Epithelial cell of prostate (primary cell): ENCODE data around the gene CRYBG2.
"Not testable (repeated sequence)": the region's sequence is repeated elsewhere in the genome, so short reads cannot be mapped to it uniquely, and the experiment has no call there.

Source experiments
- DNase-seq: peaks from one replicate; pipeline ENCODE4 v3.0.0-alpha.2; 2011; ENCODE audit warnings: low read depth, low spot score
- H3K27ac ChIP-seq: fragments of 450-650 bp; 2 replicates; pipeline ENCODE4 v1.5.1; 2017; ENCODE audit warnings: mild to moderate bottlenecking

CRYBG2 gene, protein sequence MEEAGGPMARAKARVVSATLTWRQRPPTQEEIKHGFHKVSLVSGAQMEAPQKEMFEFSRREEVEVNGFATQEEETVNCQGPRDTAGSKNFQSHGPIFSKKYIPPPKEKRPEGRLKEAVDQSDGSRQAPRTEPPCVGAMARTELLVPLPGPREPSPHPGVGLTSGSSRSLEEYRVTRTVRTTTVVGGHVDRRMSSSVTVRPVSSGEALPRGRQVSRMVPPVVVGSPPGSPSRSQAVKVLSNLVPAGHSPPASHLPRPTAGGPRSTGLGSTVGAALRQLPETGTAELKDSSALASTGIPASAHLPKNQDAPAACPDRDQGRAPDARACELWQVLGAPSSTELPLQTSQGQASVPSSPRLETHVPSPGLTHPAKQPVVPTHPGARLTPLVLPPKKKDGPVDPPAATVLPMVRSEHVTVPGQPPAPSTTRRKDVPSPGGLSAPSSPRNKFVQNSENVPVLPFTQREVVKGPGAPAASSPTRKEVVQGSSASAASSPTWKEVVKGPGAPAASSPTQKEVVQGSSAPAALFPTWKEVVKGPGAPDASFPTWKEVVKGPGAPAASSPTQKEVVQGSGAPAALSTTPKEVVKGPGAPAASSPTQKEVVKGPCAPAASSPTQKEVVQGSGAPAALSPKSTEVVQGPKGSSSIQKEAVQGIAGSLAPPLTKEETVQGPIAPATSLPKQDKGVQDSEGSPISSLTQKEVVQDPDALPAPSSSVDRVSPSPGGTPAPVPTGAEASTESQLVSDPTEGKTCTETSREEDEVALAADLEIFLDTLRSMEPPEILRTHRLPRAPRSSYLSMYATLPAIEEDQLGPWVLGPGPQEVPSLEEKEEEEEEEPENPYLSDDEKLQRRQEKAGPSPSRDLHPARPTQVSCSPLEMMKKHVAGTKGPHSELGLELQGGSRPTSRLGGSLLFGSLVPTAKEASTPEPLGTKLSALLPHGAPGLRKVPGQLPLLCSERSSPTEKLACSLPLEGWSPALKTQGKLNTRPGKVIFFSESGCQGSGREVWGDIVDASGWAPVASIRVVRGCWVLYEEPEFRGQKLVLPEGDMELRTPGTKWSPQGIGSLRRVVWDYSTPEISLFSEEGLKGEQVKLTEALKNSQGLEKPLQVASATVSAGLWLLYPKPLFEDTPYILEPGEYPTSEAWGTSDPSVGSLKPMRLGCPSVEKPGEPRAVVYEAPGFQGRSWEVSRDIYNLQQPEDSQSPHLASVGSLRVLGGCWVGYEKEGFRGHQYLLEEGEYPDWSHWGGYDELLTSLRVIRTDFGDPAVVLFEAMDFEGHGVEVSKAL (N-terminal part only)

DNA sequence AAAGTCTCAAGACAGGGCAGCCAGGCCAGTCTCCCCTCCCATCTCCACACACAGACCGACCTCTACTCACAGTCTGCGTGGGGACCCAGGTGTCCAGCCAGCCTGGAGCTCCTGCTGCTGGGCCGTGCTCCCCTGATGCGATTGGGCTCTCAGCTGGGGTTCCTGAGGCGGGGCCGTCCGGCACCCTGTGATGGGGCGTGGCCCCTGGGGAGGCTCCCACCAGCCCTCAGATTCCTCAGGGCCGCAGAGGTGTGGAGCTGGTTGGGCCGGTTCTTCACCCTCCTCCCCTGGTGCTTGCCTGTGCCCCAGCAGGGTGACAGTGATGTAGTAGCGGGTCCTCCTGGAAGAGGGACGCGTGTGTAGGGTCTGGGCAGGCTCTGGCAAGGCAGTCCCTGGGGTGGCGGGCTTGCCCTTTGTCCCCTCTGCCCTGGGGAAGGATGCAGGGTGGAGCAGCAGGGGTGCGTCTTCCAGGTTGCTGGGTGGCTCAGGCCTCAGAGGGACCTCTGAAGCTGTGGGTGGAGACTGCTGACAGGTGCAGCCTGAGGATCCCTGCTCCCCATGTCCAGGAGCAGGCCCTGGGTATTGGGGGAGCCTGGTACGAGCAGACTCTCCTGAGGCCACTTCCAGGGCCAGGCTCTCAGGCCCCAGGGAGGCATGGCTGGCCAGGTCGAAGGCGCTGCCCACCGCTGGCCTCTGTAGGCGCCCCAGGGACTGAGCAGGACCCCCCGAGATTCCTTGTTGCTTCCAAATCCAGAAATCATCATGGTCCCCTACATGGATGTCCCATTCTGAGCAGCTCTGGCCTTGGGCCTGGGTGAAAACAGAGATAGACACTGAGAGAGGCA lies at the start of gene CRYBG2:
Gene CRYBG2 (minus strand): TSS at position 155 of the 845 bp plus-strand sequence. CDS start 7,473 bp downstream, outside the sequence.
- peak within 1 kb of the TSS; percentile 90 for H3K27ac ChIP-seq
- peak; percentile 68 for DNase-seq

DNA sequence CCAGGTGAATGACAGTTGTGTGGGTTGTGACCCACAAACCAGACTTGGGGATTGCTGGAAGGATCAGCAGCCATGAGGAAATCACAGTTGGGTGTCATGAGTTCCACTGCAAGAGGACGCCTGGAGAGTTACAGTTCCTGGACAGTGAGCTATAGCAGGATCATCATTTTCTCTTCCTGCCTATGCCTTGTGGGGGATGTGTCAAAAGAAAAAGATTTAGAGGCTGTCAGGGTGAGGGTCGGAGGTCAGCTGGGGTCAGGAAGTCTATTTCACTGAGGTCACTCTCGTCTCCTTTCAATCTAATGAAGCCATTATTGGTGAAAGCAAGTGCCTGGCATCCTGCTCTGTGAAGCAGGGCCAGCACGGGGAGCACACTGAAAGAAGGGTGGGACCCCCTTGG lies 49.7 kb upstream of the CRYBG2 start:
- DNase-seq, result no peak
- no peak overlapping the region for H3K27ac ChIP-seq

DNA sequence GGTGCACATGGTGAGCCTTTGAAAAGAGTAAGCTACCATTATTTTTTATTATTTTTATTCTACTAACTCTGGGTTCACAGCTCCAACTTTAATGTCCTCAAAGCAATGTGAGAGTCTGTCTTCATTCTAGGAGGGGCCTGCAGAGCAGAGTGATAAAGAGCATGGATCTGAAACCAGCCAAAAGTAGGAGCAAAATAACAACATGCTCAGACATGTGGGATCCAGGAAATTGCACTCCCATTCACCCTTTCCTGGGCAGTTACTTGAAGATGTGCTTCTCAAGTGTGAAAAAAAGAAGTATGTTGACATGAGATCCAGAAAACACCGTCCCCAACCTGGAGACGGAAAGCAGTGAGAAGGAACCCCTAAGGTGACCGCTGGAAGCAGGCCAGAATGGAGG lies 48.0 kb upstream of the CRYBG2 start:
- no peak overlapping the region for H3K27ac ChIP-seq
- DNase-seq, result no peak

- H3K27ac ChIP-seq, result no peak overlapping the region
- no peak for DNase-seq
Measured at GRCh38 chr1:26399034-26399433, 45.1 kb upstream of the CRYBG2 start.

GRCh38 chr1:26395754-26396153 lies 41.8 kb upstream of the CRYBG2 start:
- no peak overlapping the region for H3K27ac ChIP-seq
- no peak for DNase-seq

DNA sequence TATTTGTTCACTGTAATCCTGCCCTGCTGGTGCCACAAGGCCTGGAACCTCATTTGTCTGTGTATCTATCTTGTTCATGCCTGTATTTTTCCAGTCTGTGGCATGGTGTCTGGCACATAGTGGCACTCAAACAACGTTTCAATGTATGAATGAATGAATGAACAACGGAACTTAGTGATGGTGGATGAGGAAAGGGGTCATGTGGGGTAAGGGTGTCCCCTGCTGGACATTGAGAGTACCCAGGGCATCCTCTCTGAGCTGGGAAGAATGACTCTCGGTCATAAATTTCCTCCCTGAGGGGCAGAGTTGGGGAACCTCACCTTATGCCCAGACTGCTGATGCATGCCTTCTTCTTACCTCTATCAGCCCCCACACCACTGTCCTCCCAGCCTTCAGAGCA lies 37.5 kb upstream of the CRYBG2 start:
- DNase-seq, result no peak
- H3K27ac ChIP-seq, result no peak overlapping the region

- no peak for DNase-seq
- no peak overlapping the region for H3K27ac ChIP-seq
Measured at GRCh38 chr1:26389604-26390247, 35.8 kb upstream of the CRYBG2 start.

- DNase-seq, result no peak
Measured at GRCh38 chr1:26388791-26389445, 35.0 kb upstream of the CRYBG2 start.

DNA sequence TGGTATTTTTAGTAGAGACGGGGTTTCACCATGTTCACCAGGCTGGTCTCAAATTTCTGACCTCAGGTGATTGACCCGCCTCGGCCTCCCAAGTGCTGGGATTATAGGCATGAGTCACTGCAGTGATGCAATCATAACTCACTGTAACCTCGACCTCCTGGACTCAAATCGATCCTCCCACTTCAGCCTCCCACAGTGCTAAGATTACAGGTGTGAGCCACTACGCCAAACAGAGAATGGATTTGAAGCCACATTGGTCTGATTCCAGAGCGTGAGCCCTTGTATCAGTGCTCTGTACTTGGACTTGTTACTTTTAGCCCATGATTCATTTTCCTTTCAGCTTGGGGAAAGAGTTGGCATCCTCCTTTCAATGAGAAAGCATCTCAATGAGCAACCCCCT lies 33.5 kb upstream of the CRYBG2 start:
- H3K27ac ChIP-seq, result no peak overlapping the region
- DNase-seq, result no peak

More at GRCh38 chr1:26388791-26389445, 35.0 kb upstream of the CRYBG2 start:
- H3K27ac ChIP-seq, result no peak overlapping the region

- not testable (repeated sequence) for DNase-seq, H3K27ac ChIP-seq
Measured at GRCh38 chr1:26385063-26385462, 31.1 kb upstream of the CRYBG2 start.

DNA sequence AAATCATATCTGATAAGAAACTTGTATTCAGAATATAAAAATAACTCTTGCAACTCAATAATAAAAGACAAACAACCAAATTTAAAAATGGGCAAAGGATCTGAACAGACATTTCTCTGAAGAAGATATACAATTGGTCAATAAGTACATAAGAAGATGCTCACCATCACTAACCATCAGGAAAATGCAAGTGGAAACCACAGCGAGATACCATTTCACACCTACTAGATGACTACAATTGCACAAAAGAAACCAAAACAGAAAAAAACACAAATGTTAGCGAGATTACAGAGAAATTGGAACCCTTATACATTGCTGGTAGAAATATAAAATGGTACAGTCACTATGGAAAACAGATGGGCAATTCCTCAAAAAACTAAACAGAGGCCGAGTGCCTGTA lies 30.1 kb upstream of the CRYBG2 start:
- no peak overlapping the region for H3K27ac ChIP-seq
- no peak for DNase-seq

DNA sequence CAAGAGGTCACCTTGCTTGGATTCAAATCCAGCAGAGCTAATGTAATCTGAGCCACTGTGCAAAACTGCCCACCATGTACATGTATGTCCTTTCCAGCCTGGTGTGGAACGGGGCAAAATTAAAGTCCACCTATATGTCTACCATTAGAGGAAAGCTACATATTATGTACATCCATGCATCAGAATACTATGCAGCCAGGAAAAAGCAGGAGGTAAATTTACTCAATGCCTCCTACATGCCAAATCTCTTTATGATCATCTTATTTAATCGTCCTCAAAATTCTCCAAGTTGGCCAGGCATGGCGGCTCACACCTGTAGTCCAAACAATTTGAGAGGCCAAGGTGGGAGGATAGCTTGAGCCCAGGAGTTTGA lies 24.9 kb upstream of the CRYBG2 start:
- H3K27ac ChIP-seq, result peak overlapping the region; percentile 71
- DNase-seq, result no peak

GRCh38 chr1:26378088-26378878 lies 24.4 kb upstream of the CRYBG2 start:
- DNase-seq, result peak; percentile 55
- H3K27ac ChIP-seq, result peak overlapping the region; percentile 71

DNA sequence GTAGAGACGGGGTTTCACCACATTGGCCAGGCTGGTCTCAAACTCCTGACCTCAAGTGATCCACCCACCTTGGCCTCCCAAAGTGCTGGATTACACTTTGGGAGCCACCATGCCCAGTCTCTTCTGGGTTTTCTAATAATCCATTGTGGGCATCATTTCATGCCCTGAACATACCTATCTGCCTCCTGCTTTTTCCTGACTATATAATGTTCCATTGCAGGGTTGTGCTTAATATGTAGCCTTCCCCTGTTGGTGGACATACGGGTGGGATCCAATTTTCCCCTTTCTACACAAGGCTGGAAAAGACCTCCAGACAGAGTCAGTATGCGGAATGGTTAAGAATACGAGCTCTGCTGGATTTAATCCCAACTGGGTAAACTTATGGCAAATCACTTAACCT lies 22.1 kb upstream of the CRYBG2 start:
- no peak overlapping the region for H3K27ac ChIP-seq
- DNase-seq, result no peak

GRCh38 chr1:26375081-26375480 lies 21.2 kb upstream of the CRYBG2 start:
- DNase-seq, result no peak
- H3K27ac ChIP-seq, result no peak overlapping the region

DNA sequence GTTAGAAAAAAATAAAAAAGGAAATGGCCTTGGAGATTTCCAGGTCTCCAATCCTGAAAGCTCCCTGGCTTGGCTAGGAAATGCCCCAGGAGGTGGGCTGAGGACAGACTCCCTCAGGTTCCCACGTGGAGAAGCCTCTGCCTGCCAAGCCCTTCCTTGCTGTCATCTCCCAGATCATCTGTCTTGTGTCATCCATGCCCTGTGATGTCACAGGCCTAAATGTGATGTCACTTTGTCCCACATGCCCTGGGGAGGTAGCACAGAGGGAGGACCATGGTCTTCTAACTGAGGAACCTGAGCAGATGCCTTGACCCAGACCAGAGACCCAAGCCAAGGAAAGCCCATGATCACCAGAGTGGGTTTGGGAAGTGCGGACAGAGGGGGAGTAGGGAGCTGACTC lies 20.4 kb upstream of the CRYBG2 start:
- DNase-seq, H3K27ac ChIP-seq: not testable (repeated sequence)

GRCh38 chr1:26373789-26374188 lies 19.9 kb upstream of the CRYBG2 start:
- no peak for DNase-seq
- H3K27ac ChIP-seq, result no peak overlapping the region

GRCh38 chr1:26373281-26373680 lies 19.4 kb upstream of the CRYBG2 start:
- DNase-seq, result no peak
- no peak overlapping the region for H3K27ac ChIP-seq
